Measurements from ENCODE around the gene OR2B2. TPM values are rescaled to one million over a fixed set of nuclear protein-coding genes. Genes with fewer than 3 reads are reported as not detected.

OR2B2 gene
- total and polyA plus RNA-seq, 4 donors = not detected

DNA sequence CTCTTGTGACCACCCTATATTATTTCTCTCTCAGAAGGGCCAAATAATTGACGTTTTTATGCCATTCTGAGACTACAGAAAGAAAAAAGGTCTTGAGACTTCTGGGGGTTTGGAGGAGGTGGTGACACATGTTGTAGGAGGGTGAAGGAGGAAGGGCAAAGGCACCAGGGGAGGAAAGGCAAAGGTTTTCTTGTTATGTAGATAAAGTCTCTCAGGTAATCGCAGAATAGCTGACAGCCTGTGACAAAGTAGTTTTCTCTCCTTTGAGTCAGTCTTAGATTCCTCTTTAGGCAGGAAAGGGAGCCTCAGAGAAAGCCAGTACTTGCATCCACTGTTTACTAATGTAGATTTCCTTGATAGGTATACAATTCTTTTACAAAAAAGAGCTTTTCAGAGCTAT is 23.6 kb downstream of the OR2B2 start:
- Histone ChIP-seq H3K27ac (ENCODE audit: low read depth, low read length) (no peak overlapping the region), H3K4me3 (ENCODE audit: low read depth, low read length) (no peak overlapping the region), H3K9me3 (ENCODE audit: control insufficient read depth, insufficient read depth, low read length) (no peaks in the 10 kb centered on the region), H3K27me3 (ENCODE audit: control insufficient read depth, insufficient read depth, low read length) (no peaks in the 10 kb centered on the region), H3K36me3 (ENCODE audit: control insufficient read depth, insufficient read depth, low read length) (no peaks in the 10 kb centered on the region), H3K4me1 (ENCODE audit: control insufficient read depth, insufficient read depth, low read length) (peaks cover 37% of the 10 kb centered on the region)
- WGBS (ENCODE audit: insufficient coverage) = 20% methylated on average over 2 of the region's 2 CpGs
- DNase-seq (ENCODE audit: low read depth in 4 of 6, low spot score in 6 of 6) = no peak

DNA sequence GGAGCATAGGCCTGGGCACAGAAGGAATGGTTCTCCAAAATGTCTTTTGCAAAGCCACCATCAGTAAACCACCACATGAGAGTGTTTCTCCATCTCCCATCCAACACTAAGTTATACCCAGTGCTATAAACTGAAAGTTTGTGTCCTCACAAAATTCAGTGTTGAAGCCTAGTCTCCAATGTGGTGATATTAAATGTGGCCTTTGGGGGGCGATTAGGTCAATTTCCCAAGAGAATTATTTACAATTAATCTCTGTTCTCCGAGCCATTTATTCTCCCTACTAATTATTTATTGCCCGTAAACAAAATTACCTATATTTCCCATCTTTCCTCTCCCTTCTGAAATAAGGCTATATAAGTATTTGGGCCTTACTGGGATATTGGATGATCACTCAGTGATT is 26.1 kb downstream of the OR2B2 start:
- Histone ChIP-seq H3K9me3 (ENCODE audit: control insufficient read depth, insufficient read depth, low read length) (no peaks in the 10 kb centered on the region), H3K4me1 (ENCODE audit: control insufficient read depth, insufficient read depth, low read length) (peaks cover 18% of the 10 kb centered on the region), H3K4me3 (ENCODE audit: low read depth, low read length) (no peak overlapping the region), H3K27ac (ENCODE audit: low read depth, low read length) (no peak overlapping the region), H3K36me3 (ENCODE audit: control insufficient read depth, insufficient read depth, low read length) (no peaks in the 10 kb centered on the region), H3K27me3 (ENCODE audit: control insufficient read depth, insufficient read depth, low read length) (no peaks in the 10 kb centered on the region)
- no CpG with 5 or more reads among the region's 3 CpGs for WGBS (ENCODE audit: insufficient coverage)
- no peak for DNase-seq (ENCODE audit: low read depth in 4 of 6, low spot score in 6 of 6)

DNA sequence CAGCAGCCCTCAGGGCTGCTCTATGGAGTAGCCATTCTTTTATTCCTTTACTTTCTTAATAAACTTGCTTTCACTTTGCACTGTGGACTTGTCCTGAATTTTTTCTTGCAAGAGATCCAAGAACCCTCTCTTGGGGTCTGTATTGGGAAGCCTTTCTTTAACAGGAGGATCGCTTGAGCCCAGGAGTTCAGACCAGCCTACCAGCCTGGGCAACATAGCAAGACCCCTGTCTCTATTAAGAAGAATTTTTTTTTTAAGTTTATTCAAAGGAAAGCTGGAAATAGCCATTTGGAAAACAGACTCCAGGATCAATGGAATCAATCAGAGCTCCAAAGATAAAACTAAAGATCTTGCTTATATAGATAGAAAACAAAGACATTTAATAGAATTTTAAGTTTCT is 29.1 kb downstream of the OR2B2 start:
- WGBS (ENCODE audit: insufficient coverage) = no CpG with 5 or more reads among the region's 1 CpG
- Histone ChIP-seq H3K36me3 (ENCODE audit: control insufficient read depth, insufficient read depth, low read length) (no peaks in the 10 kb centered on the region), H3K27me3 (ENCODE audit: control insufficient read depth, insufficient read depth, low read length) (no peaks in the 10 kb centered on the region), H3K27ac (ENCODE audit: low read depth, low read length) (no peak overlapping the region), H3K9me3 (ENCODE audit: control insufficient read depth, insufficient read depth, low read length) (no peaks in the 10 kb centered on the region), H3K4me1 (ENCODE audit: control insufficient read depth, insufficient read depth, low read length) (no peaks in the 10 kb centered on the region), H3K4me3 (ENCODE audit: low read depth, low read length) (no peak overlapping the region)
- DNase-seq (ENCODE audit: low read depth in 4 of 6, low spot score in 6 of 6) = no peak

DNA sequence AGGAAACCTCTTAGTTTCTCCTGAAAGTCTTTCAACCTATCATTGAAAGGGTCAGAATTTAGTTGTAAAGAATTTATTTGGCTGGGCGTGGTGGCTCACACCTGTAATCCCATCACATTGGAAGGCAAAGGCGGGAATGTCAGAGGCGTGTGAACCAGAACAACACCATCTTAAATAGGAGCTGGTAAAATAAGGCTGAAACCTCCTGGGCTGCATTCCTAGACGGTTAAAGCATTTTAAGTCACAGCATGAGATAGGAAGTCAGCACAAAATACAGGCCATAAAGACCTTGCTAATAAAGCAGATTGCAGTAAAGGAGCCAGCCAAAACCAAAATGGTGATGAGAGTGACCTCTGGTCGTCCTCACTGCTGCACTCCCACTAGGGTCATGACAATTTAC is 29.6 kb downstream of the OR2B2 start:
- Histone ChIP-seq H3K4me3 (ENCODE audit: low read depth, low read length) (no peak overlapping the region), H3K9me3 (ENCODE audit: control insufficient read depth, insufficient read depth, low read length) (no peaks in the 10 kb centered on the region), H3K27ac (ENCODE audit: low read depth, low read length) (no peak overlapping the region), H3K36me3 (ENCODE audit: control insufficient read depth, insufficient read depth, low read length) (no peaks in the 10 kb centered on the region), H3K27me3 (ENCODE audit: control insufficient read depth, insufficient read depth, low read length) (no peaks in the 10 kb centered on the region), H3K4me1 (ENCODE audit: control insufficient read depth, insufficient read depth, low read length) (no peaks in the 10 kb centered on the region)
- WGBS (ENCODE audit: insufficient coverage) = 75% methylated on average over 1 of the region's 5 CpGs
- DNase-seq (ENCODE audit: low read depth in 4 of 6, low spot score in 6 of 6) = no peak

DNA sequence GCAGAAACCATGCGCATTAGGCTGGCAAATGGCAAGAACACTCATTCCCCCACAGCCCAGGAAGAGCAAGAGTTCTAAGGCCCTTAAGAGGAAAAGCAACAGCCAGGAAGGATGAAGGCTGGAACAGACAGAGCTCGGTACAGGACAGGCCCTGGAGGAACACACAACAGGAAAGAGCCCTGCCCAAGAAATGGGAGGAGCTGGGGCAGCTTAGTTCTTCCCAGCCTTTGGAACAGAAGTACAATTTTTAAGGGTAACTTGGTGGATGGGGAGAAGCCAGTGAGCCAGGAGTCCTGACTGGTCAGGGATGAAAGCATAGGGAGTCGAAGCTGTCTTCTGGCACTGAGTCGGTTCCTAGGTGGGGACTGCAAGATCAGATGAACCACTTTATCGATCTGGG is 32.4 kb downstream of the OR2B2 start:
- WGBS (ENCODE audit: insufficient coverage) = 88% methylated on average over 4 of the region's 5 CpGs
- H3K27me3 ChIP-seq (ENCODE audit: control insufficient read depth, insufficient read depth, low read length) = no peaks in the 10 kb centered on the region
- no peak overlapping the region for H3K27ac ChIP-seq (ENCODE audit: low read depth, low read length)
- no peak overlapping the region for H3K4me3 ChIP-seq (ENCODE audit: low read depth, low read length)
- DNase-seq (ENCODE audit: low read depth in 4 of 6, low spot score in 6 of 6) = no peak
- H3K9me3 ChIP-seq (ENCODE audit: control insufficient read depth, insufficient read depth, low read length) = no peaks in the 10 kb centered on the region
- H3K4me1 ChIP-seq (ENCODE audit: control insufficient read depth, insufficient read depth, low read length) = no peaks in the 10 kb centered on the region
- H3K36me3 ChIP-seq (ENCODE audit: control insufficient read depth, insufficient read depth, low read length) = no peaks in the 10 kb centered on the region

DNA sequence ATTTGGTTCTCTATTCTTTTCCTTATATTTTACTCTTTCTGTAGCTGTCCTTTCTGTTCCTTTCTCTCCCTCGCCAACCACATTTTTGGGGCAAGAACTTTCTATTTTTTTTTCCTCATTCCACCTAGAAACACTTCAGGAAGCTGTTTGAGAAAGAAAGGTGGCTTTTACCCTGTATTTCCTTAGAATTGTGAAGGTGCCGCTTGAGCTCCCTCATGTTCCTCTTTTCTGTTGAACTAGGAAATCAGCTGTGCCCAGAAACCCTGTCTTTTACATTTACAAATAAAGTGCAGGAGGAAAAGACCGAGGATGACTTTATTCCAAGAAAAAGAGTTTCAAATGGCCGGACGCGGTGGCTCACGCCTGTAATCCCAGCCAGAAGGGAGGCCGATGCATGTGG is 38.2 kb downstream of the OR2B2 start:
- DNase-seq (ENCODE audit: low read depth in 4 of 6, low spot score in 6 of 6) = no peak
- no peaks in the 10 kb centered on the region for H3K9me3 ChIP-seq (ENCODE audit: control insufficient read depth, insufficient read depth, low read length)
- H3K4me3 ChIP-seq (ENCODE audit: low read depth, low read length) = peak overlapping the region; percentile 62
- H3K4me1 ChIP-seq (ENCODE audit: control insufficient read depth, insufficient read depth, low read length) = peaks cover 21% of the 10 kb centered on the region
- no peaks in the 10 kb centered on the region for H3K36me3 ChIP-seq (ENCODE audit: control insufficient read depth, insufficient read depth, low read length)
- peaks cover 11% of the 10 kb centered on the region for H3K27me3 ChIP-seq (ENCODE audit: control insufficient read depth, insufficient read depth, low read length)
- H3K27ac ChIP-seq (ENCODE audit: low read depth, low read length) = peak overlapping the region; percentile 89
- WGBS (ENCODE audit: insufficient coverage) = 80% methylated on average over 4 of the region's 8 CpGs

DNA sequence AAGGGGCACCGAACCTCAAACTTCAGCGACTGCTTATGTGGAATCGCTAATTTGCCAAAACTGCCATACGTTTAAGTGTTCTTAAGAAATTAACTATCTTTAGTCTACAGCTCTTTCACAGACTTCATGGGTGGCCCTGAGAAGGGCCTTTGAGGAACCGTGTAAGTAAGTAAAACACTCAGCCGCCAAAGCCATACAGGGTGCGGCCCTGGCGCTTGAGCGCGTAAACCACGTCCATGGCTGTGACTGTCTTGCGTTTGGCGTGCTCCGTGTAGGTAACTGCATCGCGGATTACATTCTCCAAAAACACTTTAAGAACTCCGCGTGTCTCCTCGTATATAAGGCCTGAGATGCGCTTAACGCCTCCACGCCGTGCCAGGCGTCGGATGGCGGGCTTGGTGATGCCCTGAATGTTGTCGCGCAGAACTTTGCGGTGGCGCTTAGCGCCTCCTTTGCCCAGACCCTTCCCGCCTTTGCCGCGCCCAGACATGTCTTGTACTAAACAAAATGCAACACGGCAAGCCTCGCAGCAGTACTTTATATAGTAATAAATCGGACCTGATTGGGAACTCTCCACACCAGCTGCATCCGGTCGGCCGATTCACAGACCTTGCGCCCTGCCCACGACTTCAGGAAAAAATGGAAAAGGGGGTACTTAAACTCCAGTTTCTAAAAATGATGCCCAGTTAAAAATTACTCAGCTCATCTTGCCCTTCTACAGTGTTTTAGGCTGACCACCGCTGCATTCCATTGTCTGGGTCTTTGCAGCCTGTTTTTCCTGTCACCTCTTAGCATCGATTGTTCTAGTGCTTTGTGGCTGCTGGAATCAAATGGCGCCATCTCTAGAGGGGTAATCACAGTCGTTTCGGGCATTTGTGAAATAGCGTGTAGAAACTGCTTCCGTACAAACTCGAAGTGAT is 38.9 kb downstream of the OR2B2 start:
- peak in 3 of 6 donors; percentile 50 to 90 (median 86) for DNase-seq (ENCODE audit: low read depth in 4 of 6, low spot score in 6 of 6)
- H3K27ac ChIP-seq (ENCODE audit: low read depth, low read length) = peak overlapping the region; percentile 89
- under 1% methylated on average over 40 of the region's 50 CpGs for WGBS (ENCODE audit: insufficient coverage)

DNA sequence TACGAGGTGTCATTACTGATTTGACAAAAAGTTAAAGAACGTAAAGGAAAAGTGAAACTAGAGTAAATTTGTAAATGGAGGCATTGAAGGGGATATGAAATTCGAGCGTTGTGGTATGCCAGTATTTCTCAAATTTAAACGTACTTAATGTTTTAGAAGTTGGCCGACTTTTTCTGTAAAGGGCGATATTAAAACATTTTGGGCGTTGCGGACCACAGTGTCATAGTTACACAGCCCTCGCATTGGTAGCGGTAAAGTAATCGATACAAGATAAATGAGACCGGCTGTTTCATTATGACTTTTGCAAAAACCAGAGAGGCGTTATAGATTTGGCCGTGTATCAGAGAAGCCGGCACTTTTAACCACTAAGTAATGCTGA is 39.6 kb downstream of the OR2B2 start:
- H3K4me3 ChIP-seq (ENCODE audit: low read depth, low read length) = peak overlapping the region; percentile 62
- peaks cover 12% of the 10 kb centered on the region for H3K27me3 ChIP-seq (ENCODE audit: control insufficient read depth, insufficient read depth, low read length)
- WGBS (ENCODE audit: insufficient coverage) = 2% methylated on average over 12 of the region's 16 CpGs
- no peaks in the 10 kb centered on the region for H3K9me3 ChIP-seq (ENCODE audit: control insufficient read depth, insufficient read depth, low read length)
- no peaks in the 10 kb centered on the region for H3K36me3 ChIP-seq (ENCODE audit: control insufficient read depth, insufficient read depth, low read length)
- H3K4me1 ChIP-seq (ENCODE audit: control insufficient read depth, insufficient read depth, low read length) = peaks cover 21% of the 10 kb centered on the region
- H3K27ac ChIP-seq (ENCODE audit: low read depth, low read length) = peak overlapping the region; percentile 89
- DNase-seq (ENCODE audit: low read depth in 4 of 6, low spot score in 6 of 6) = no peak

More for the DNA sequence above, 38.9 kb downstream of the OR2B2 start:
- Histone ChIP-seq H3K4me3 (ENCODE audit: low read depth, low read length) (peak overlapping the region; percentile 62), H3K36me3 (ENCODE audit: control insufficient read depth, insufficient read depth, low read length) (no peaks in the 10 kb centered on the region), H3K9me3 (ENCODE audit: control insufficient read depth, insufficient read depth, low read length) (no peaks in the 10 kb centered on the region), H3K27me3 (ENCODE audit: control insufficient read depth, insufficient read depth, low read length) (peaks cover 11% of the 10 kb centered on the region), H3K4me1 (ENCODE audit: control insufficient read depth, insufficient read depth, low read length) (peaks cover 21% of the 10 kb centered on the region)

DNA sequence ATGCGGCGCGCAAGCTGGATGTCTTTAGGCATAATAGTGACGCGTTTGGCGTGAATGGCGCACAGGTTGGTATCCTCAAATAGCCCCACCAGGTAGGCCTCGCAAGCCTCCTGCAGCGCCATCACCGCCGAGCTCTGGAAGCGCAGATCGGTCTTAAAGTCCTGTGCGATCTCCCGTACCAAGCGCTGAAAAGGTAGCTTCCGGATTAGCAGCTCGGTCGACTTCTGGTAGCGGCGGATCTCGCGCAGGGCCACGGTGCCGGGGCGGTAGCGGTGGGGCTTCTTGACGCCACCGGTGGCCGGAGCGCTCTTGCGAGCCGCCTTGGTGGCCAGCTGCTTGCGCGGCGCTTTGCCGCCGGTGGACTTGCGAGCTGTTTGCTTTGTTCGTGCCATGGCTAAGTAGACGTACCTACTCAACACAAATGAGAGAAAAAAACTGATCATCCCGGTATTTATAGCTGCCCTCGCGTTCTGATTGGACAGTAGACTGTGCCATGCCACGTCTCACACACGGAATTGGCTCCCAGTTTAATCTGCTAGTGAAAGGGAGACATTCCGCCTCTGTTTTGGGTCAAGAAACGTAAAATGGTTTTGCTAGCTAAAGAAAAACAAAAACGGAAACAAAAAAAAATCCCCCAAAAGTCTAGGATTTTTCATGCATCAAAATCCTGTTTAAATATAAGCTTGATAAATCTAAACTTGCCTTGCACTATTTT is 40.1 kb downstream of the OR2B2 start:
- H3K27ac ChIP-seq (ENCODE audit: low read depth, low read length) = peak overlapping the region; percentile 89
- no peaks in the 10 kb centered on the region for H3K36me3 ChIP-seq (ENCODE audit: control insufficient read depth, insufficient read depth, low read length)
- H3K4me1 ChIP-seq (ENCODE audit: control insufficient read depth, insufficient read depth, low read length) = peaks cover 27% of the 10 kb centered on the region
- under 1% methylated on average over 47 of the region's 49 CpGs for WGBS (ENCODE audit: insufficient coverage)
- peak; percentile 90 to 99 (median 93) for DNase-seq (ENCODE audit: low read depth in 4 of 6, low spot score in 6 of 6)
- no peaks in the 10 kb centered on the region for H3K9me3 ChIP-seq (ENCODE audit: control insufficient read depth, insufficient read depth, low read length)
- H3K4me3 ChIP-seq (ENCODE audit: low read depth, low read length) = peak overlapping the region; percentile 62
- peaks cover 18% of the 10 kb centered on the region for H3K27me3 ChIP-seq (ENCODE audit: control insufficient read depth, insufficient read depth, low read length)

All from spinal cord (tissue), 10 donors.